NT2/D1 (cell line): ENCODE measurements around the gene LTC4S.

Source experiments
- YY1 ChIP-seq: IDR thresholded peaks from 2 replicates; pipeline ENCODE4 v1.6.1; 2011; ENCODE audit not compliant: insufficient read length, insufficient read depth
- ZNF274 ChIP-seq: IDR thresholded peaks from 2 replicates; pipeline ENCODE4 v1.6.1; 2011; ENCODE audit warnings: mild to moderate bottlenecking, low read depth, low read length

- TF ChIP-seq ZNF274 (no peak), YY1 (no peak)
Measured at GRCh38 chr5:179798771-179799643, 5.2 kb downstream of the LTC4S start.
